Activated naive CD8-positive, alpha-beta T cell treated with anti-CD3 and anti-CD28 coated beads, Interleukin-2, amount 10 ng/mL, durations not matched to agents 7 days and 5 days (primary cell): ENCODE measurements around the gene MS4A1. TPM values are rescaled to one million over a fixed set of nuclear protein-coding genes. Genes with fewer than 3 reads are reported as not detected.
"Not testable (repeated sequence)": the region's sequence is repeated elsewhere in the genome, so short reads cannot be mapped to it uniquely, and the experiment has no call there.

Source experiments
- ATAC-seq: fragments of 150-1000 bp; cut with Tn5 transposase; one replicate; pipeline ENCODE4 v1.10.0; 2021; ENCODE audit warnings: low read depth, moderate library complexity
- POLR2A ChIA-PET: fragments of 350-600 bp; sonication (Branson Sonifier 250); formaldehyde crosslinking; loops from one replicate; lab custom pipeline; 2021; ENCODE audit warnings: antibody characterized with exemption; lab: Charles Lee
- DNase-seq: peaks from one replicate; pipeline ENCODE4 v3.0.0; 2021
- H3K27ac Mint-ChIP-seq: one replicate; pipeline ENCODE4 v1.8.0; 2022; ENCODE audit warnings: mild to moderate bottlenecking, mixed read lengths
- H3K27me3 Mint-ChIP-seq: one replicate; pipeline ENCODE4 v1.8.0; 2022; ENCODE audit warnings: mild to moderate bottlenecking, moderate library complexity, mixed read lengths
- H3K36me3 Mint-ChIP-seq: one replicate; pipeline ENCODE4 v1.8.0; 2021; ENCODE audit warnings: mild to moderate bottlenecking, mixed read lengths
- H3K4me1 Mint-ChIP-seq: one replicate; pipeline ENCODE4 v1.8.0; 2021; ENCODE audit warnings: mixed read lengths
- H3K4me3 Mint-ChIP-seq: one replicate; pipeline ENCODE4 v1.8.0; 2022; ENCODE audit warnings: mild to moderate bottlenecking, moderate library complexity, mixed read lengths
- H3K9me3 Mint-ChIP-seq: one replicate; pipeline ENCODE4 v1.8.0; 2021; ENCODE audit warnings: mixed read lengths
- total RNA-seq, 2 experiments: library from RNA; stranded (reverse); gene quantifications; one replicate each; pipeline ENCODE4 v1.2.3, GENCODE V29; 2021

The MS4A1 gene
- total RNA-seq, 2 experiments from 2014 or later = 9.0 to 11.2 TPM

DNA sequence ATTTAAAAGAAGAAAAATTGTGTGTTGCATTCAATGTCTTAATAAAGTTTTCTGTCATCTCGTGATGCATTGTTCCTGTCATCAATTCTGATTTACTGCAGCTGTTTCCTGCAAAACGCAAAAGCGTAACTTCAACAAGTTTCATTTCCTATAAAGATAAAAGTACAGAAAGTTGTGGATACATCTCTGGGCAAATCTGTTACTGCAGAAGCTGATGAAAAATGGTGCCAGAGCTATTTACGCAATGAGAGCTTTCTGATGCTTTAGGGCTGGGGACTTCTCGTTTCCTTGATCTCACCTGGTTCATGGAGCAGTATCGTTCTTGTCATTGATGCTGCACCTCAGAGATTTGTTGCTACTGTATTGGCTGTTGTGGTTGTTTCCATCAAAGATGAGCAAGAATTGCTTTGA lies 21.4 kb downstream of the MS4A1 start:
- Mint-ChIP-seq H3K9me3 (no peaks in the 10 kb centered on the region), H3K4me1 (no peaks in the 10 kb centered on the region), H3K27ac (no peak overlapping the region), H3K27me3 (peaks cover 21% of the 10 kb centered on the region), H3K36me3 (no peaks in the 10 kb centered on the region), H3K4me3 (no peak overlapping the region)
- ATAC-seq (no peak), DNase-seq (no peak)
- POLR2A ChIA-PET = no interaction called here

DNA sequence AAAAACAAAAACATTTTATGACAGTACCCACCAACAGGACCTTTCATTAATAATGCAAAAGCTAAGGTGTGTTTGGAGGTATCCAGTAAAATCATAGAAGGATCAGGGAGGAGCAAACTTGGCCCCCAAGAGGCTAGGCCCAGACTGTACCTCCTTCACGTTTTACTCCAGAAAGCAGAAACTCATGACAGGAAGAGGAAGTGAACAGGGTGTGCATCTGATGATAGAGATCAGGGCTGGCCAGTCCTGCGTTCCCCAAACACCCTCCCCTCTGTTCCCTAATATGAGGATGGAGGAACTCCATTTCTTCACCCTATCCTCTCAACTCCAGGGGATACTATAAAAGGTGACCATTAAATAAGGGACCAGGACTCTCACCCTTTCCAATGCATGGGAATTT lies 26.7 kb downstream of the MS4A1 start:
- Mint-ChIP-seq H3K27me3 (peaks cover 20% of the 10 kb centered on the region), H3K4me3 (no peak overlapping the region), H3K4me1 (peaks cover 2% of the 10 kb centered on the region), H3K27ac (no peak overlapping the region), H3K9me3 (no peaks in the 10 kb centered on the region), H3K36me3 (no peaks in the 10 kb centered on the region)
- ATAC-seq (no peak), DNase-seq (no peak)
- POLR2A ChIA-PET = no interaction called here

DNA sequence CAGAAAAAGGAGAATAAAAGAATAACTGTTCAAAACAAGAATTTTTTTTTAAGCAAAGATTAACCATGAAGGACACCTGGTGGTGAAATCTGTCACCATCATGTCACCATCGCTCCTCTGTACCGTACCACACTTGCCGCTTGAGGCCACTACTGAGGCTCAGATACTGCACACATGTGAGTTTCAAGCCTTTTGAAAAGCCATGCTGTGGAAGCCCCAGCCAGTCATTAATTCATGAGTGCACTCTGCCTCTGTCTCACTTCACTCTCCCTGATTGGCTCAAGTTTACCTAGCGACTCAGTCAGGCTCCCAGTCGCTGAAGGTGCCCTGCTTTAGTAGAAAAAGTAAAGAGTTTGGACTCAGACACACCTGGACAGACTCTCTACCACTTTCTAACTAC lies 30.3 kb downstream of the MS4A1 start:
- no peak overlapping the region for H3K27ac Mint-ChIP-seq
- POLR2A ChIA-PET = no interaction called here
- H3K4me1 Mint-ChIP-seq = peaks cover 2% of the 10 kb centered on the region
- no peak for DNase-seq
- H3K27me3 Mint-ChIP-seq = peaks cover 9% of the 10 kb centered on the region
- H3K36me3 Mint-ChIP-seq = no peaks in the 10 kb centered on the region
- H3K4me3 Mint-ChIP-seq = no peak overlapping the region
- ATAC-seq = no peak
- no peaks in the 10 kb centered on the region for H3K9me3 Mint-ChIP-seq

DNA sequence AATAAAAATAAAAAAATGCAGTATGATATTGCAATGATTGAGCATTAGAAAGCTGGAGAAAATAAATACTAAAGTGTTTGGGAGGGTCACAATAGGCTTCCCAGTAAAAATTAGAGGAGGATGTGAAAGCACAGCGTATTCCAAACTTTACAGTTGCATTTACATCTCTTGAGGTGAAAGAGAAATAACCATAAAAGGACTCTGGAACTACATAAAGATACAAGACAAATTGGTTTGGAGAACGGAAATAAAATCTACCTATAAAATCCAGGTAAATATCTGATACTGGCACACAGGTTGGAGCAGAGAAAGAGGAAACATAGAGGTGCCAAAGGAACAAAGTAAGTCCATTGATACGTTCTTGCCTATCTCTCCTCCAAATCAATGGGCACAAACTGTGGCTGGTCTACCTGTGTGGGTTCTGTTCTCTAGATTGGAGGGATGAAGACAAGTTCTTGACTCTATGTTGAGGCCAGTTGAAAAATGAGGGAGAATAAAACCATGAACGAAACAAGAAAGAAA lies 36.9 kb downstream of the MS4A1 start, which contains the start of gene MS4A12:
Gene MS4A12, plus strand, starts transcription at position 291 of the 522 bp plus-strand sequence. CDS start 4,541 bp downstream, outside the sequence.
- no peak for DNase-seq
- POLR2A ChIA-PET = no interaction called here
- no peaks in the 10 kb centered on the region for H3K9me3 Mint-ChIP-seq
- no peak within 1 kb of the TSS for H3K4me3 Mint-ChIP-seq
- no peaks in the 10 kb centered on the region for H3K4me1 Mint-ChIP-seq
- peaks cover 31% of the 10 kb centered on the region for H3K27me3 Mint-ChIP-seq
- ATAC-seq = no peak
- no peak within 1 kb of the TSS for H3K27ac Mint-ChIP-seq
- no peaks in the 10 kb centered on the region for H3K36me3 Mint-ChIP-seq

DNA sequence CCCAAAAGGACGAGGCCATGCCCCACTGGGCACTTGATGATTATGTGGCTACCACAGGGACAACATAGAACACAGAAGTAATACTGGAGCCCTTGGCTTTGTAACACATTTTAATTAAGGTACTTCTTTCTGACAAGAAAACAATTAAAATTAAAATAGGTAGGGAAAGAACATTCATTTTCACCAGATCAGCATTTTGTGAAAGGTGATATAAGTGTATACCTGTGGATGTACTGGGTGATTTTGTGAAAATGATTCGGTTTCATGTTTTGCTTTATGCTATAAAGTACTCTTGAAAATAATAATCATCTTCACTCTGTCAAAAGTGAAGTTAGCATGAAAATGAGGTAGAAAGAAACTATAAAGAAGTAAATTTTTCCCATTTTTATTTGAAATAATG lies 37.8 kb downstream of the MS4A1 start:
- DNase-seq (no peak), ATAC-seq (no peak)
- no peak overlapping the region for H3K27ac Mint-ChIP-seq
- peaks cover 37% of the 10 kb centered on the region for H3K27me3 Mint-ChIP-seq
- H3K4me1 Mint-ChIP-seq = no peaks in the 10 kb centered on the region
- no peak overlapping the region for H3K4me3 Mint-ChIP-seq
- POLR2A ChIA-PET = no interaction called here
- no peaks in the 10 kb centered on the region for H3K9me3 Mint-ChIP-seq
- H3K36me3 Mint-ChIP-seq = no peaks in the 10 kb centered on the region

DNA sequence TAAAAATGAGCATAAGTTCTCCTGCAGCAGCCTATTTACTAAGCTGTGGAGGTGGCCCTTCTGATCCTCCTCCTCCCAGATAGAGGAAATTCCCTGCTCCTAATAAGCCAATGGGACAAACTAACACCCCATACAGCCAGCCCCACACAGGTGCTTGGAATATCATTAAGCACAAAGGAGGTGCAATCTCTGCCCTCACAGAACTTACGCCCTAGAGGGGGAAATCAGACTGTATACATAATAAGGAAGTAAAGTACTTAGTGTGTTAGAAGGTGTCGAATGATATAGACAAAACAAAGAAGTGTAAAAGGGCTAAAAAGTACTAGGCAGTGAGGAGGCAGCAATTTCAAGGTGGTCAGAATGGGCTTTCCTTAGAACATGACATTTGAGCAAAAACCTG lies 42.8 kb downstream of the MS4A1 start:
- DNase-seq (no peak), ATAC-seq (no peak)
- no peaks in the 10 kb centered on the region for H3K36me3 Mint-ChIP-seq
- H3K9me3 Mint-ChIP-seq = peaks cover 2% of the 10 kb centered on the region
- POLR2A ChIA-PET = no interaction called here
- no peak overlapping the region for H3K27ac Mint-ChIP-seq
- peaks cover 75% of the 10 kb centered on the region for H3K27me3 Mint-ChIP-seq
- H3K4me3 Mint-ChIP-seq = no peak overlapping the region
- H3K4me1 Mint-ChIP-seq = peaks cover 2% of the 10 kb centered on the region

DNA sequence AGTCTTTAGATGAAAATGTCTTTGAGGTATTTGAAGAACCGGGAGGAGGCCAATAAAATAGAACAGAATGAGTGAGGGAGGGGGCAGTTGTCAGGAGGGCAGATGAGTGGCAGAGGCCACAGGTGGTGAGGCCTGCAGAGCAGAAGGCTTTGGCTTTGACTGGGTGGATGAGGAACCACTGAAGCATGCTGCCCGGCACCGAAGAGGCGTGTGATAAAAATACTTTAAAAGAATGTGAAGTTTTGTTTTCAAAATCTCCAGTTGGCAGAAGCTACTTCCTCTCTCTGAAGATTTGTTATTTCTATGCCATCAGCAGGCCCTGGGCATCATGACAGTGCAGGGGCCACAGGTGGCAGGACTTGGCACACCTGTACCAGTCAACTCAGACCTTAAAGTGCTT lies 43.2 kb downstream of the MS4A1 start:
- Mint-ChIP-seq H3K36me3 (no peaks in the 10 kb centered on the region), H3K9me3 (peaks cover 2% of the 10 kb centered on the region), H3K4me1 (peaks cover 3% of the 10 kb centered on the region), H3K27me3 (peaks cover 78% of the 10 kb centered on the region), H3K27ac (no peak overlapping the region), H3K4me3 (no peak overlapping the region)
- POLR2A ChIA-PET = no interaction called here
- DNase-seq (no peak), ATAC-seq (no peak)

DNA sequence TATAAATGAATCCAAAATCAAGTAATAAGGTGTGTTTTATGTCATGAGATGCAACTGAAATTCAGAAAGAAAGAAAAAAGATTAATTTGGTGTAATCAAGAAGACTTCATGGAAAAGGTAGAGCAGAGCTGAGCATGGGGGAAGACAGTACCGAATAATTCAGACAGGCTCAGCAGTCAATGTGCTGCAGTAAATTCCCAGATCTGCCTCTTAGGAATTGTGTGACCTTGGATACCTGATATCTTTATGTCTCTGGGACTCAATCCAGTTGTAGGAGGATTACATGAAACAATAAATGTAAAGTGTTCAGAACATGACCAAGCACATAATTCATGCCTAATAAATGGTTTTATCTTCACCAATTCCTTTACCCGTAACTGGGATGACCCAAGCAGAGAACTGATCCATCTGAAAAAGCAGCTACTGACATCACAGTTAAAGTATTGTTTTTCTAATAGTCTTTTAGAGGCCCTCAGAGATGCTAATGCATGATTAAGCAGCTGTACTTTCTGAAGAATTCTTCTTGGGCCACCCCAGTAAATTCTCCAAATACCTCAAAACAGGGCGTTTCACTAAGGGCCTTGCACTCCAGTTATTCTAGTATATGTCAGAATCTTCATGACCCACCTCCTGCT lies 44.7 kb downstream of the MS4A1 start:
- H3K36me3 Mint-ChIP-seq = peaks cover 3% of the 10 kb centered on the region
- POLR2A ChIA-PET = no interaction called here
- ATAC-seq (no peak), DNase-seq (no peak)
- no peak overlapping the region for H3K4me3 Mint-ChIP-seq
- peaks cover 76% of the 10 kb centered on the region for H3K27me3 Mint-ChIP-seq
- H3K9me3 Mint-ChIP-seq = peaks cover 4% of the 10 kb centered on the region
- no peak overlapping the region for H3K27ac Mint-ChIP-seq
- peaks cover 17% of the 10 kb centered on the region for H3K4me1 Mint-ChIP-seq

DNA sequence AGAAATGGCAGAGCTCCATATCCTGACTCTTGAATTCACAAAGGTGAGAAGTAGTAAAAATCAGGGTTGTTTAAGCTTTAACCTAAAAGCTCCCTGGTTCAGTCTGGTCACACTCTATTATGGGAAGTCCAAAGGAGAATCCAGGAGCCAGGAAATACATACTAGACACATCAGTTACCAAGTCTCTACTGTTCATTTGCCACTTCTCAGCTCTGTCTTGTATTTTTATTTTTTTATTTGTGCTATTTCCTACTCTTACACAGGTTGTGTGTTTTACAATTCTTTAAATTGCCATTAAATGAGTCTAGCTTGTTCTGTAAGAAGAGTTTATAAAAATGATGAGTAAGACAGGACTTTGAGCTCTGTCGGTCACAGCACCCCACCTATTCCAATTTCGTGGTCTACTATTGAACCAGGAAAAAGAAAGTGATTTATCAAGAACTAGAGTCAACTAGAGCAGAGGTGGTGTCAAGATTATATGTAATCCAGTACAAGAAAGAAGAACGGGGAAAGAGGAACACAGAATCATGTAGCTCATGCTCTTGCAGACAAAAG lies 46.7 kb downstream of the MS4A1 start:
- H3K27me3 Mint-ChIP-seq = peaks cover 70% of the 10 kb centered on the region
- H3K4me3 Mint-ChIP-seq = no peak overlapping the region

DNA sequence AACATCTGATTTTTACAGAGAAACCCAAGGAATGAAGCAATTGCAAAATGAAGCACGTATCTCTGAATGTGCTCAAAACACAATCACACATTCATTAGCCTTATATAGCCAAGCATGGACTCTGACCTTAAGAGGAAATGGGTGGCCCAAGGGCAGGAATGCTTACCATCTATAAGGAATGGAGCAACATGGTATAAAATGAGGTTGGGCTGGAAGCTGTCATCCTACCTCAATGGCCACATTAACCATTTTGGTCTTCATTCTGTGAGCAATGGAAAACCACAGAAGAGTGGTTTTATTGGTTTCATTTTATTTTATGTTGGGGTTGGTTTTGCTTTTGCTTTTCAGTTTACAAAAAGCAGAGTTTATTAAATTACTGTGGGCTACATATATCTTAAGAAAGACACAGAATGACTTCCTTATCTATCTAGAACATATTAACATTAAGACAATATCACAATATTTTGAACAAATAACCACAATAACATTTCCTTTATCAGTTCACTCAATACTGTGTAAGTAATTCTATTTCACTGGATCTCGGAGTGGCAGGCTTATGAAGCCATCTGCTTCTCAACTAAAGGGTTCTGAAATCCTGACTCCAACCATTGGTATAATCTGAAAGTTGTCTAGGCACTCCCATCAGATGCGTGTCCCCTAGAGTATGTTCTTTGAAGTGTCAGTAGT lies 48.7 kb downstream of the MS4A1 start:
- H3K4me3 Mint-ChIP-seq = peak overlapping the region; percentile 10
- peak; percentile 74 for ATAC-seq
- DNase-seq = no peak
- peaks cover 17% of the 10 kb centered on the region for H3K4me1 Mint-ChIP-seq
- peaks cover 54% of the 10 kb centered on the region for H3K27me3 Mint-ChIP-seq
- H3K27ac Mint-ChIP-seq = no peak overlapping the region
- POLR2A ChIA-PET = no interaction called here
- H3K36me3 Mint-ChIP-seq = peaks cover 3% of the 10 kb centered on the region
- H3K9me3 Mint-ChIP-seq = peaks cover 9% of the 10 kb centered on the region

More for the DNA sequence above, 46.7 kb downstream of the MS4A1 start:
- Mint-ChIP-seq H3K9me3 (peaks cover 7% of the 10 kb centered on the region), H3K4me1 (peaks cover 17% of the 10 kb centered on the region), H3K27ac (no peak overlapping the region), H3K36me3 (peaks cover 3% of the 10 kb centered on the region)
- ATAC-seq (no peak), DNase-seq (no peak)
- POLR2A ChIA-PET = no interaction called here

DNA sequence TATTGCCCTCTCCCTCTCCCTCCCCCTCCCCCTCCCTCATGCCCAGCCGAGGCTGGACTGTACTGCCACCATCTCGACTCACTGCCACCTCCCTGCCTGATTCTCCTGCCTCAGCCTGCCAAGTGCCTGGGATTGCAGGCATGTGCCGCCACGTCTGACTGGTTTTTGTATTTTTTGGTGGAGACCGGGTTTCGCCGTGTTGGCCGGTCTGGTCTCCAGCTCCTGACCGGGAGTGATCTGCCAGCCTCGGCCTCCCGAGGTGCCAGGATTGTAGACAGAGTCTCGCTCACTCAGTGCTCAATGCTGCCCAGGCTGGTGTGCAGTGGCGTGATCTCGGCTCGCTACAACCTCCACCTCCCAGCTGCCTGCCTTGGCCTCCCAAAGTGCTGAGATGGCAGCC lies 54.0 kb downstream of the MS4A1 start:
- H3K9me3 Mint-ChIP-seq, H3K4me1 Mint-ChIP-seq, ATAC-seq, DNase-seq, H3K4me3 Mint-ChIP-seq, H3K27ac Mint-ChIP-seq, H3K36me3 Mint-ChIP-seq, POLR2A ChIA-PET: not testable (repeated sequence)
- H3K27me3 Mint-ChIP-seq = peaks cover 32% of the 10 kb centered on the region

DNA sequence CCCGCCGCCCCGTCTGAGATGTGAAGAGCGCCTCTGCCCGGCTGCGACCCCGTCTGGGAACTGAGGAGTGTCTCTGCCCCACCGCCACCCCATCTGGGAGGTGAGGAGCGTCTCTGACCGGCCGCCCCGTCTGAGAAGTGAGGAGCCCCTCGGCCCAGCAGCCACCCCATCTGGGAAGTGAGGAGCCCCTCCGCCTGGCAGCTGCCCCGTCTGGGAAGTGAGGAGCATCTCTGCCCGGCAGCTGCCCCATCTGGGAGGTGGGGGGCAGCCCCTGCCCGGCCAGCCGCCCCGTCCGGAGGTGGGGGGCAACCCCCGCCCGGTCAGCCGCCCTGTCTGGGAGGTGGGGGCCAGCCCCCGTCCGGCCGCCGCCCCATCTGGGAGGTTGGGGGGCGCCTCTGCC lies 54.6 kb downstream of the MS4A1 start:
- DNase-seq, H3K36me3 Mint-ChIP-seq, H3K27ac Mint-ChIP-seq, H3K9me3 Mint-ChIP-seq, H3K4me3 Mint-ChIP-seq, POLR2A ChIA-PET, H3K4me1 Mint-ChIP-seq, ATAC-seq: not testable (repeated sequence)
- H3K27me3 Mint-ChIP-seq = peaks cover 30% of the 10 kb centered on the region

DNA sequence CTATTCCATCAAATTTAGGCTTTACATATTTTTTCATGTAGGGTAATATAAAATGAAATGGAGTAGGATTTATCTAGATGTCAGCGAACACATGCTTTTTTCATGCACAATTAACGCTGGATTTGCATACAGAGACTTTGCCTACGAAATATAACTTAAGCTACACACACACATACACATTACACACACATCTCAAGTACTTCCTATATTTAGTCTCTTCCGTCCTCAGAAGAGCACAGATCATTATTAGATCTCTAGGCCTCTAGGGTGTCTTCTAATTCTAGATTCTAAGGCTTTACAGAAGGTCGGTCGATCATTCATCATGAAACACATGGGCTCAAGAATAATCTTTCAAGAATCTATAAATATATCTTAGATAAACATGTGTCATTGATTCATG lies 55.7 kb downstream of the MS4A1 start:
- Mint-ChIP-seq H3K27ac (no peak overlapping the region), H3K27me3 (peaks cover 24% of the 10 kb centered on the region), H3K4me1 (no peaks in the 10 kb centered on the region), H3K4me3 (no peak overlapping the region), H3K36me3 (no peaks in the 10 kb centered on the region), H3K9me3 (peaks cover 5% of the 10 kb centered on the region)
- POLR2A ChIA-PET = no interaction called here
- DNase-seq (no peak), ATAC-seq (no peak)
